SU-DHL-6 (cell line): ENCODE data around the gene TRIM2.

Experiments
- CTCF ChIP-seq: fragments of 200-600 bp; sonication (generic); IDR thresholded peaks from one replicate; pipeline ENCODE4 v1.5.1; 2017; ENCODE audit warnings: antibody characterized with exemption, mild to moderate bottlenecking, low read length, moderate library complexity; ENCODE audit not compliant: insufficient read depth, poor library complexity, severe bottlenecking
- EZH2phosphoT487 ChIP-seq: fragments of 200-600 bp; sonication (generic), shearing (Covaris generic); conservative IDR thresholded peaks from 2 replicates; pipeline ENCODE4 v1.6.1; 2018; ENCODE audit warnings: mild to moderate bottlenecking, antibody characterized with exemption, low read length, moderate library complexity, mixed read lengths

- TF ChIP-seq CTCF (no peak), EZH2phosphoT487 (no peak)
These were observed 171.1 kb downstream of the TRIM2 start for GRCh38 chr4:153375303-153375702.
